ENCODE data around the gene AKAP9.

DNA sequence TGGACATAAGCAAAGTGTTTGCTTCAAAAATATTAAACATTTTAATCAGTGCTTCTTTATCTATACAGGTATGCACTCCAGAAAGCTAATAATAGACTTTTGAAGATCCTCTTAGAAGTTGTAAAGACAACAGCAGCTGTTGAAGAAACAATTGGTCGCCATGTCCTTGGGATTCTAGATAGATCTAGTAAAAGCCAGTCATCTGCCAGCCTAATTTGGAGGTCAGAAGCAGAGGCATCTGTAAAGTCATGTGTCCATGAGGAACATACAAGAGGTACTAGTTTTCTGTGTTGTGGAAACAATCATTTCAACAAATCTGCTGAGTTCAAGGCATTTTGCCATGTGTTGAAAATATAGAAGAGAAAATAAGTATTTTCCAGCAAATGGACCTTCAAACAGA, 104.3 kb downstream of the AKAP9 start:
- TF ChIP-seq, protein P1, sequence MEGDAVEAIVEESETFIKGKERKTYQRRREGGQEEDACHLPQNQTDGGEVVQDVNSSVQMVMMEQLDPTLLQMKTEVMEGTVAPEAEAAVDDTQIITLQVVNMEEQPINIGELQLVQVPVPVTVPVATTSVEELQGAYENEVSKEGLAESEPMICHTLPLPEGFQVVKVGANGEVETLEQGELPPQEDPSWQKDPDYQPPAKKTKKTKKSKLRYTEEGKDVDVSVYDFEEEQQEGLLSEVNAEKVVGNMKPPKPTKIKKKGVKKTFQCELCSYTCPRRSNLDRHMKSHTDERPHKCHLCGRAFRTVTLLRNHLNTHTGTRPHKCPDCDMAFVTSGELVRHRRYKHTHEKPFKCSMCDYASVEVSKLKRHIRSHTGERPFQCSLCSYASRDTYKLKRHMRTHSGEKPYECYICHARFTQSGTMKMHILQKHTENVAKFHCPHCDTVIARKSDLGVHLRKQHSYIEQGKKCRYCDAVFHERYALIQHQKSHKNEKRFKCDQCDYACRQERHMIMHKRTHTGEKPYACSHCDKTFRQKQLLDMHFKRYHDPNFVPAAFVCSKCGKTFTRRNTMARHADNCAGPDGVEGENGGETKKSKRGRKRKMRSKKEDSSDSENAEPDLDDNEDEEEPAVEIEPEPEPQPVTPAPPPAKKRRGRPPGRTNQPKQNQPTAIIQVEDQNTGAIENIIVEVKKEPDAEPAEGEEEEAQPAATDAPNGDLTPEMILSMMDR (IDR thresholded peaks at IDR 0.05; ENCODE audit: insufficient read depth, low read length) = no peak
- no peak for TF ChIP-seq GABPA (IDR thresholded peaks at IDR 0.05; ENCODE audit: low read depth)
- TF ChIP-seq POLR2AphosphoS5 (IDR thresholded peaks at IDR 0.05; ENCODE audit: low read depth) = no peak
- TF ChIP-seq, protein P2, sequence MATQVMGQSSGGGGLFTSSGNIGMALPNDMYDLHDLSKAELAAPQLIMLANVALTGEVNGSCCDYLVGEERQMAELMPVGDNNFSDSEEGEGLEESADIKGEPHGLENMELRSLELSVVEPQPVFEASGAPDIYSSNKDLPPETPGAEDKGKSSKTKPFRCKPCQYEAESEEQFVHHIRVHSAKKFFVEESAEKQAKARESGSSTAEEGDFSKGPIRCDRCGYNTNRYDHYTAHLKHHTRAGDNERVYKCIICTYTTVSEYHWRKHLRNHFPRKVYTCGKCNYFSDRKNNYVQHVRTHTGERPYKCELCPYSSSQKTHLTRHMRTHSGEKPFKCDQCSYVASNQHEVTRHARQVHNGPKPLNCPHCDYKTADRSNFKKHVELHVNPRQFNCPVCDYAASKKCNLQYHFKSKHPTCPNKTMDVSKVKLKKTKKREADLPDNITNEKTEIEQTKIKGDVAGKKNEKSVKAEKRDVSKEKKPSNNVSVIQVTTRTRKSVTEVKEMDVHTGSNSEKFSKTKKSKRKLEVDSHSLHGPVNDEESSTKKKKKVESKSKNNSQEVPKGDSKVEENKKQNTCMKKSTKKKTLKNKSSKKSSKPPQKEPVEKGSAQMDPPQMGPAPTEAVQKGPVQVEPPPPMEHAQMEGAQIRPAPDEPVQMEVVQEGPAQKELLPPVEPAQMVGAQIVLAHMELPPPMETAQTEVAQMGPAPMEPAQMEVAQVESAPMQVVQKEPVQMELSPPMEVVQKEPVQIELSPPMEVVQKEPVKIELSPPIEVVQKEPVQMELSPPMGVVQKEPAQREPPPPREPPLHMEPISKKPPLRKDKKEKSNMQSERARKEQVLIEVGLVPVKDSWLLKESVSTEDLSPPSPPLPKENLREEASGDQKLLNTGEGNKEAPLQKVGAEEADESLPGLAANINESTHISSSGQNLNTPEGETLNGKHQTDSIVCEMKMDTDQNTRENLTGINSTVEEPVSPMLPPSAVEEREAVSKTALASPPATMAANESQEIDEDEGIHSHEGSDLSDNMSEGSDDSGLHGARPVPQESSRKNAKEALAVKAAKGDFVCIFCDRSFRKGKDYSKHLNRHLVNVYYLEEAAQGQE (IDR thresholded peaks at IDR 0.05; ENCODE audit: insufficient replicate concordance, low read depth) = no peak
- no peak for TF ChIP-seq SPI1 (IDR thresholded peaks at IDR 0.05; ENCODE audit: borderline replicate concordance, low read depth)

Data from HL-60 (cell line).